Liver (tissue), 9 donors: Measurements from ENCODE around the gene PLB1. TPM values are rescaled to one million over a fixed set of nuclear protein-coding genes. Genes with fewer than 3 reads are reported as not detected.

ENCODE experiments used
- DNase-seq: peaks from one replicate; pipeline ENCODE4 v3.0.0-alpha.2; 2017; ENCODE audit warnings: low spot score
- H3K27ac ChIP-seq, 2 donors: one replicate each; pipeline ENCODE4 v1.7.0; 2013; ENCODE audit warnings: inconsistent platforms in 2 of 2, low read length in 2 of 2, control low read depth in 1 of 2, low read depth in 1 of 2, mild to moderate bottlenecking in 1 of 2
- H3K27me3 ChIP-seq, 4 donors: one replicate each; pipeline versions ENCODE4 v1.6.1 to v1.7.0; 2013; ENCODE audit warnings: low read length in 3 of 4, inconsistent platforms in 1 of 4, mild to moderate bottlenecking in 1 of 4, moderate library complexity in 1 of 4; ENCODE audit not compliant: control insufficient read depth in 4 of 4, insufficient read depth in 4 of 4
- H3K36me3 ChIP-seq, 4 donors: one replicate each; pipeline versions ENCODE4 v1.6.1 to v1.7.0; 2013; ENCODE audit warnings: low read length in 3 of 4, mild to moderate bottlenecking in 3 of 4, low read depth in 1 of 4, moderate library complexity in 1 of 4; ENCODE audit not compliant: control insufficient read depth in 4 of 4, insufficient read depth in 3 of 4
- H3K4me1 ChIP-seq, 4 donors: one replicate each; pipeline versions ENCODE4 v1.6.1 to v1.7.0; 2013; ENCODE audit warnings: low read length in 3 of 4, mild to moderate bottlenecking in 3 of 4, moderate library complexity in 1 of 4; ENCODE audit not compliant: control insufficient read depth in 4 of 4, insufficient read depth in 4 of 4
- H3K4me3 ChIP-seq, 3 donors: one replicate each; pipeline versions ENCODE4 v1.6.1 to v1.7.0; 2013; ENCODE audit warnings: low read length in 3 of 3, control low read depth in 1 of 3, low read depth in 1 of 3, mild to moderate bottlenecking in 1 of 3
- H3K9ac ChIP-seq, 2 donors: one replicate each; pipeline ENCODE4 v1.7.0; 2013; ENCODE audit warnings: low read length in 2 of 2, mild to moderate bottlenecking in 2 of 2, moderate library complexity in 2 of 2, control low read depth in 1 of 2, low read depth in 1 of 2
- H3K9me3 ChIP-seq, 4 donors: one replicate each; pipeline versions ENCODE4 v1.6.1 to v1.7.0; 2013; ENCODE audit warnings: low read length in 3 of 4; ENCODE audit not compliant: control insufficient read depth in 4 of 4
- EGR1 ChIP-seq, 2 donors: IDR thresholded peaks; 2 replicates each; pipeline ENCODE4 v1.6.1; 2016 to 2018; ENCODE audit warnings: antibody characterized with exemption in 2 of 2, low read depth in 2 of 2
- FOXA1 ChIP-seq: IDR thresholded peaks from 2 replicates; pipeline ENCODE4 v1.6.1; 2016; ENCODE audit warnings: antibody characterized with exemption
- FOXA2 ChIP-seq: IDR thresholded peaks from 2 replicates; pipeline ENCODE4 v1.6.1; 2016; ENCODE audit warnings: antibody characterized with exemption
- GABPA ChIP-seq, 2 donors: IDR thresholded peaks in 1 of 2; conservative IDR thresholded peaks in 1 of 2; 2 replicates each; pipeline ENCODE4 v1.6.1; 2016; ENCODE audit warnings: antibody characterized with exemption in 2 of 2, mild to moderate bottlenecking in 1 of 2, moderate library complexity in 1 of 2
- HNF4A ChIP-seq, 2 donors: conservative IDR thresholded peaks; 2 replicates each; pipeline ENCODE4 v1.6.1; 2016; ENCODE audit warnings: antibody characterized with exemption in 2 of 2, mild to moderate bottlenecking in 2 of 2
- HNF4G ChIP-seq: IDR thresholded peaks from 2 replicates; pipeline ENCODE4 v1.6.1; 2016; ENCODE audit warnings: antibody characterized with exemption
- JUND ChIP-seq, 2 donors: IDR thresholded peaks; 2 replicates each; pipeline ENCODE4 v1.6.1; 2016; ENCODE audit warnings: antibody characterized with exemption in 2 of 2
- NR2F2 ChIP-seq: IDR thresholded peaks from 2 replicates; pipeline ENCODE4 v1.6.1; 2016; ENCODE audit warnings: antibody characterized with exemption
- RAD21 ChIP-seq, 2 donors: IDR thresholded peaks; 2 replicates each; pipeline ENCODE4 v1.6.1; 2016; ENCODE audit warnings: antibody characterized with exemption in 2 of 2, mild to moderate bottlenecking in 2 of 2
- RXRA ChIP-seq, 2 donors: IDR thresholded peaks; 2 replicates each; pipeline ENCODE4 v1.6.1; 2017 to 2018; ENCODE audit warnings: antibody characterized with exemption in 2 of 2, mild to moderate bottlenecking in 1 of 2
- SP1 ChIP-seq: IDR thresholded peaks from 2 replicates; pipeline ENCODE4 v1.6.1; 2018; ENCODE audit warnings: antibody characterized with exemption, mild to moderate bottlenecking
- TAF1 ChIP-seq: conservative IDR thresholded peaks from 2 replicates; pipeline ENCODE4 v1.6.1; 2016; ENCODE audit warnings: antibody characterized with exemption, mild to moderate bottlenecking
- YY1 ChIP-seq: IDR thresholded peaks from 2 replicates; pipeline ENCODE4 v1.6.1; 2016; ENCODE audit warnings: antibody characterized with exemption, mild to moderate bottlenecking
- WGBS: extraction: QIAGEN DNeasy Blood & Tissue Kit; methylation state at CpG from one replicate; pipeline ENCODE4 v1.1.7; 2013; 5-methylcytosine and 5-hydroxymethylcytosine counted together
- polyA plus RNA-seq, 2 donors: library from polyadenylated mRNA; stranded (reverse) in 1 of 2; unstranded in 1 of 2; fragments of 200-250 nt in 1 of 2; fragments of >200 nt in 1 of 2; fragmentation: Nextera tagmentation in 1 of 2; extraction: Ambion mirVana in 1 of 2; gene quantifications; one replicate each; pipeline versions ENCODE4 v1.2.1 to v1.2.3, GENCODE V29; 2013 to 2015
- total RNA-seq, 2 donors: library from RNA; depleted of rRNA; stranded (reverse); fragments of >200 nt; gene quantifications; one replicate each; pipeline ENCODE4 v1.2.3, GENCODE V29; 2014
- TF ChIP-seq, protein P1 (sequence below): IDR thresholded peaks from 2 replicates; pipeline ENCODE4 v1.6.1; 2016; ENCODE audit warnings: antibody characterized with exemption
- TF ChIP-seq, protein P2 (sequence below): fragments of 150-350 bp; IDR thresholded peaks from 2 replicates; pipeline ENCODE4 v1.5.1; 2017; ENCODE audit warnings: improper control_type of control experiment, low read depth, low read length; ENCODE audit not compliant: missing input control
- TF ChIP-seq, protein P3 (sequence below): IDR thresholded peaks from 2 replicates; pipeline ENCODE4 v1.6.1; 2016; ENCODE audit warnings: antibody characterized with exemption
- TF ChIP-seq, protein P4 (sequence below): IDR thresholded peaks from 2 replicates; pipeline ENCODE4 v1.6.1; 2016; ENCODE audit warnings: antibody characterized with exemption
- TF ChIP-seq, protein P5 (sequence below): IDR thresholded peaks from 2 replicates; pipeline ENCODE4 v1.6.1; 2016; ENCODE audit warnings: antibody characterized with exemption, mild to moderate bottlenecking
- donor health status: healthy.
- donor health status: healthy.
- donor health status: healthy.
- donor health status: healthy.
- donor health status: healthy.

The PLB1 gene
- total and polyA plus RNA-seq, 4 donors, result 0.58 to 4.5 (median 1.6) TPM

DNA sequence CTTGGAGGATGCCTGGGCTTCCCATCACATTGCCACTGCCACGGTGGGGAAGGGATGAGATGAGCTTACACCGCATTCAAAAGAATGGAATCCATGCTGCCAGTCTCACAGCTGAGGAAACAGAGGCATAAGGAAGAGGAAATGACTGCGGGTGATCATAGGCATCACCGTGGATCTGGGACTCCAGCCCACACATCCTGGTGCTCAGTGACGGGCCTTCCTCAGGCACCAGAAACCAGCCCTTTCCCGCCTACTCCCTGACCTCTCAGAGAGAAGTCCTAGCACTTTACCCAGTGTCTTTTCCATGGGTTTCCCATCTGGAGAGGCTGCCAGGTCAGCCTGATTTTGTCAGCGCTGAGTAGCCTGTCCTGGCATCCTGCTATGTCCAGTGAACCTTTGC is 5.3 kb upstream of the PLB1 start:
- WGBS, result 86% methylated on average over 7 of the region's 7 CpGs

More for the DNA sequence above, 5.3 kb upstream of the PLB1 start:
- Histone ChIP-seq H3K4me3 (no peak overlapping the region), H3K27ac (no peak overlapping the region), H3K9me3 (no peaks in the 10 kb centered on the region), H3K27me3 (no peaks in the 10 kb centered on the region), H3K36me3 (no peaks in the 10 kb centered on the region), H3K9ac (no peak overlapping the region), H3K4me1 (no peaks in the 10 kb centered on the region)
- no peak for DNase-seq
- TF ChIP-seq, protein P1, sequence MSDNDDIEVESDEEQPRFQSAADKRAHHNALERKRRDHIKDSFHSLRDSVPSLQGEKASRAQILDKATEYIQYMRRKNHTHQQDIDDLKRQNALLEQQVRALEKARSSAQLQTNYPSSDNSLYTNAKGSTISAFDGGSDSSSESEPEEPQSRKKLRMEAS, result no peak
- TF ChIP-seq FOXA2 (no peak), SP1 (no peak), RXRA (IDR thresholded peaks at IDR 0.05) (no peak), HNF4G (no peak), GABPA (IDR thresholded peaks at IDR 0.05 in 1 of 2, conservative IDR thresholded peaks at IDR 0.05 in 1 of 2) (no peak), YY1 (no peak), RAD21 (IDR thresholded peaks at IDR 0.05) (no peak), FOXA1 (no peak), EGR1 (IDR thresholded peaks at IDR 0.05; ENCODE audit: low read depth in 2 of 2) (no peak), TAF1 (no peak), NR2F2 (no peak), JUND (IDR thresholded peaks at IDR 0.05) (no peak), HNF4A (conservative IDR thresholded peaks at IDR 0.05) (no peak)
- TF ChIP-seq, protein P2, sequence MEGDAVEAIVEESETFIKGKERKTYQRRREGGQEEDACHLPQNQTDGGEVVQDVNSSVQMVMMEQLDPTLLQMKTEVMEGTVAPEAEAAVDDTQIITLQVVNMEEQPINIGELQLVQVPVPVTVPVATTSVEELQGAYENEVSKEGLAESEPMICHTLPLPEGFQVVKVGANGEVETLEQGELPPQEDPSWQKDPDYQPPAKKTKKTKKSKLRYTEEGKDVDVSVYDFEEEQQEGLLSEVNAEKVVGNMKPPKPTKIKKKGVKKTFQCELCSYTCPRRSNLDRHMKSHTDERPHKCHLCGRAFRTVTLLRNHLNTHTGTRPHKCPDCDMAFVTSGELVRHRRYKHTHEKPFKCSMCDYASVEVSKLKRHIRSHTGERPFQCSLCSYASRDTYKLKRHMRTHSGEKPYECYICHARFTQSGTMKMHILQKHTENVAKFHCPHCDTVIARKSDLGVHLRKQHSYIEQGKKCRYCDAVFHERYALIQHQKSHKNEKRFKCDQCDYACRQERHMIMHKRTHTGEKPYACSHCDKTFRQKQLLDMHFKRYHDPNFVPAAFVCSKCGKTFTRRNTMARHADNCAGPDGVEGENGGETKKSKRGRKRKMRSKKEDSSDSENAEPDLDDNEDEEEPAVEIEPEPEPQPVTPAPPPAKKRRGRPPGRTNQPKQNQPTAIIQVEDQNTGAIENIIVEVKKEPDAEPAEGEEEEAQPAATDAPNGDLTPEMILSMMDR, result no peak
- TF ChIP-seq, protein P3, sequence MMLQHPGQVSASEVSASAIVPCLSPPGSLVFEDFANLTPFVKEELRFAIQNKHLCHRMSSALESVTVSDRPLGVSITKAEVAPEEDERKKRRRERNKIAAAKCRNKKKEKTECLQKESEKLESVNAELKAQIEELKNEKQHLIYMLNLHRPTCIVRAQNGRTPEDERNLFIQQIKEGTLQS, result no peak
- TF ChIP-seq, protein P4, sequence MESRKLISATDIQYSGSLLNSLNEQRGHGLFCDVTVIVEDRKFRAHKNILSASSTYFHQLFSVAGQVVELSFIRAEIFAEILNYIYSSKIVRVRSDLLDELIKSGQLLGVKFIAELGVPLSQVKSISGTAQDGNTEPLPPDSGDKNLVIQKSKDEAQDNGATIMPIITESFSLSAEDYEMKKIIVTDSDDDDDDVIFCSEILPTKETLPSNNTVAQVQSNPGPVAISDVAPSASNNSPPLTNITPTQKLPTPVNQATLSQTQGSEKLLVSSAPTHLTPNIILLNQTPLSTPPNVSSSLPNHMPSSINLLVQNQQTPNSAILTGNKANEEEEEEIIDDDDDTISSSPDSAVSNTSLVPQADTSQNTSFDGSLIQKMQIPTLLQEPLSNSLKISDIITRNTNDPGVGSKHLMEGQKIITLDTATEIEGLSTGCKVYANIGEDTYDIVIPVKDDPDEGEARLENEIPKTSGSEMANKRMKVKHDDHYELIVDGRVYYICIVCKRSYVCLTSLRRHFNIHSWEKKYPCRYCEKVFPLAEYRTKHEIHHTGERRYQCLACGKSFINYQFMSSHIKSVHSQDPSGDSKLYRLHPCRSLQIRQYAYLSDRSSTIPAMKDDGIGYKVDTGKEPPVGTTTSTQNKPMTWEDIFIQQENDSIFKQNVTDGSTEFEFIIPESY, result no peak
- TF ChIP-seq, protein P5, sequence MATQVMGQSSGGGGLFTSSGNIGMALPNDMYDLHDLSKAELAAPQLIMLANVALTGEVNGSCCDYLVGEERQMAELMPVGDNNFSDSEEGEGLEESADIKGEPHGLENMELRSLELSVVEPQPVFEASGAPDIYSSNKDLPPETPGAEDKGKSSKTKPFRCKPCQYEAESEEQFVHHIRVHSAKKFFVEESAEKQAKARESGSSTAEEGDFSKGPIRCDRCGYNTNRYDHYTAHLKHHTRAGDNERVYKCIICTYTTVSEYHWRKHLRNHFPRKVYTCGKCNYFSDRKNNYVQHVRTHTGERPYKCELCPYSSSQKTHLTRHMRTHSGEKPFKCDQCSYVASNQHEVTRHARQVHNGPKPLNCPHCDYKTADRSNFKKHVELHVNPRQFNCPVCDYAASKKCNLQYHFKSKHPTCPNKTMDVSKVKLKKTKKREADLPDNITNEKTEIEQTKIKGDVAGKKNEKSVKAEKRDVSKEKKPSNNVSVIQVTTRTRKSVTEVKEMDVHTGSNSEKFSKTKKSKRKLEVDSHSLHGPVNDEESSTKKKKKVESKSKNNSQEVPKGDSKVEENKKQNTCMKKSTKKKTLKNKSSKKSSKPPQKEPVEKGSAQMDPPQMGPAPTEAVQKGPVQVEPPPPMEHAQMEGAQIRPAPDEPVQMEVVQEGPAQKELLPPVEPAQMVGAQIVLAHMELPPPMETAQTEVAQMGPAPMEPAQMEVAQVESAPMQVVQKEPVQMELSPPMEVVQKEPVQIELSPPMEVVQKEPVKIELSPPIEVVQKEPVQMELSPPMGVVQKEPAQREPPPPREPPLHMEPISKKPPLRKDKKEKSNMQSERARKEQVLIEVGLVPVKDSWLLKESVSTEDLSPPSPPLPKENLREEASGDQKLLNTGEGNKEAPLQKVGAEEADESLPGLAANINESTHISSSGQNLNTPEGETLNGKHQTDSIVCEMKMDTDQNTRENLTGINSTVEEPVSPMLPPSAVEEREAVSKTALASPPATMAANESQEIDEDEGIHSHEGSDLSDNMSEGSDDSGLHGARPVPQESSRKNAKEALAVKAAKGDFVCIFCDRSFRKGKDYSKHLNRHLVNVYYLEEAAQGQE, result no peak
